IMR-90 (cell line): ENCODE data around the gene HMBS. TPM values are rescaled to one million over a fixed set of nuclear protein-coding genes. Genes with fewer than 3 reads are reported as not detected.

Source experiments
- ATAC-seq: fragments of 200-7000 bp; cut with Tn5 transposase; 2 replicates; pipeline ENCODE4 v1.9.1; 2020; ENCODE audit warnings: low read depth, mild to moderate bottlenecking, moderate library complexity
- BruUV-seq: library from RNA; stranded (reverse); fragments of 400-500 nt; replicated peaks from 2 replicates; lab custom pipeline; 2021; lab: Mats Ljungman, UMichigan
- CTCF ChIA-PET: fragments of 300-600 bp; formaldehyde crosslinking; extraction: SDS; loops from one replicate; lab custom pipeline; 2021; ENCODE audit warnings: antibody characterized with exemption; lab: Yijun Ruan, JAX
- POLR2A ChIA-PET: fragments of 300-600 bp; sonication (Branson Sonifier 250); formaldehyde crosslinking; loops from one replicate; lab custom pipeline; 2022; ENCODE audit warnings: antibody characterized with exemption; ENCODE audit not compliant: unreplicated experiment; lab: Charles Lee
- DNase-seq: peaks from one replicate; pipeline ENCODE4 v3.0.0; 2013
- H2AFZ ChIP-seq: replicated peaks from 2 replicates; pipeline ENCODE3; 2013; ENCODE audit warnings: low read length, mild to moderate bottlenecking; ENCODE audit not compliant: poor library complexity
- H2AK5ac ChIP-seq: 2 replicates; pipeline ENCODE4 v1.6.1; 2013; ENCODE audit warnings: low read depth, low read length, inconsistent platforms
- H2AK9ac ChIP-seq: replicated peaks from 2 replicates; pipeline ENCODE3; 2013; ENCODE audit warnings: mild to moderate bottlenecking, low read depth, low read length, moderate library complexity; ENCODE audit not compliant: poor library complexity
- H2BK120ac ChIP-seq: 2 replicates; pipeline ENCODE4 v1.6.1; 2013; ENCODE audit warnings: low read depth, low read length, inconsistent platforms
- H2BK15ac ChIP-seq: 3 replicates; pipeline ENCODE4 v1.6.1; 2013; ENCODE audit warnings: low read depth, low read length, inconsistent platforms
- H2BK20ac ChIP-seq: 2 replicates; pipeline ENCODE4 v1.6.1; 2013; ENCODE audit warnings: low read depth, mild to moderate bottlenecking, inconsistent platforms, low read length, moderate library complexity
- H2BK5ac ChIP-seq: 2 replicates; pipeline ENCODE4 v1.6.1; 2013; ENCODE audit warnings: mild to moderate bottlenecking, low read depth, low read length, inconsistent platforms; ENCODE audit not compliant: poor library complexity, severe bottlenecking
- H3K14ac ChIP-seq: replicated peaks from 2 replicates; pipeline ENCODE4 v1.6.1; 2013; ENCODE audit warnings: low read depth, low read length, inconsistent platforms
- H3K18ac ChIP-seq: 2 replicates; pipeline ENCODE4 v1.6.1; 2013; ENCODE audit warnings: low read depth, low read length, control low read depth
- H3K23ac ChIP-seq: 2 replicates; pipeline ENCODE4 v1.6.1; 2013; ENCODE audit warnings: low read depth, low read length, inconsistent platforms
- H3K27ac ChIP-seq: 2 replicates; pipeline ENCODE4 v1.5.1; 2013; ENCODE audit warnings: mild to moderate bottlenecking, control low read depth, low read length; ENCODE audit not compliant: insufficient read depth
- H3K27me3 ChIP-seq: 2 replicates; pipeline ENCODE4 v1.6.1; 2013; ENCODE audit warnings: low read length; ENCODE audit not compliant: control insufficient read depth, insufficient read depth
- H3K36me3 ChIP-seq: 2 replicates; pipeline ENCODE4 v1.6.1; 2013; ENCODE audit warnings: low read length, mixed read lengths; ENCODE audit not compliant: control insufficient read depth, insufficient read depth
- H3K4ac ChIP-seq: 2 replicates; pipeline ENCODE4 v1.6.1; 2013; ENCODE audit warnings: low read depth, low read length, inconsistent platforms
- H3K4me1 ChIP-seq: 2 replicates; pipeline ENCODE4 v1.6.1; 2013; ENCODE audit warnings: low read length, mixed read lengths; ENCODE audit not compliant: control insufficient read depth, insufficient read depth
- H3K4me2 ChIP-seq: 2 replicates; pipeline ENCODE4 v1.6.1; 2013; ENCODE audit warnings: low read depth, mild to moderate bottlenecking, control low read depth, low read length, moderate library complexity
- H3K4me3 ChIP-seq: 2 replicates; pipeline ENCODE4 v1.5.1; 2013; ENCODE audit warnings: low read depth, mild to moderate bottlenecking, control low read depth, low read length, moderate library complexity; ENCODE audit not compliant: insufficient read depth
- H3K56ac ChIP-seq: 2 replicates; pipeline ENCODE4 v1.6.1; 2013; ENCODE audit warnings: low read length, inconsistent platforms; ENCODE audit not compliant: insufficient read depth; ENCODE audit errors: extremely low read depth
- H3K79me1 ChIP-seq, 2 experiments: 2 replicates each; pipeline ENCODE4 v1.6.1; 2013; ENCODE audit warnings: low read length in 2 of 2, inconsistent platforms in 1 of 2, low read depth in 1 of 2
- H3K9ac ChIP-seq: 2 replicates; pipeline ENCODE4 v1.6.1; 2013; ENCODE audit warnings: low read depth, low read length, control low read depth
- H3K9me1 ChIP-seq: 2 replicates; pipeline ENCODE4 v1.6.1; 2013; ENCODE audit warnings: low read length, inconsistent platforms; ENCODE audit not compliant: insufficient read depth
- H3K9me3 ChIP-seq: 2 replicates; pipeline ENCODE4 v1.6.1; 2013; ENCODE audit warnings: low read length; ENCODE audit not compliant: control insufficient read depth, insufficient read depth
- H4K20me1 ChIP-seq: 2 replicates; pipeline ENCODE4 v1.6.1; 2013; ENCODE audit warnings: low read length, inconsistent platforms; ENCODE audit not compliant: insufficient read depth
- H4K5ac ChIP-seq: 2 replicates; pipeline ENCODE4 v1.6.1; 2013; ENCODE audit warnings: mild to moderate bottlenecking, low read depth, low read length, control low read depth
- H4K8ac ChIP-seq, 2 experiments: 2 replicates each; pipeline ENCODE4 v1.6.1; 2013; ENCODE audit warnings: low read depth in 2 of 2, low read length in 2 of 2, control low read depth in 1 of 2, inconsistent platforms in 1 of 2
- H4K91ac ChIP-seq: 2 replicates; pipeline ENCODE4 v1.6.1; 2013; ENCODE audit warnings: low read depth, low read length, inconsistent platforms; ENCODE audit not compliant: insufficient read depth
- BHLHE40 ChIP-seq: fragments of 150-350 bp; IDR thresholded peaks from 2 replicates; pipeline ENCODE4 v1.6.1; 2016; ENCODE audit warnings: mild to moderate bottlenecking, low read depth, low read length
- FOS ChIP-seq: fragments of 150-350 bp; IDR thresholded peaks from 2 replicates; pipeline ENCODE4 v1.6.1; 2016; ENCODE audit warnings: low read depth, low read length
- POLR2A ChIP-seq: IDR thresholded peaks from 2 replicates; pipeline ENCODE4 v1.6.1; 2012; ENCODE audit warnings: mild to moderate bottlenecking, low read depth, low read length
- RFX5 ChIP-seq: IDR thresholded peaks from 2 replicates; pipeline ENCODE4 v1.8.0; 2012; ENCODE audit warnings: low read depth, mild to moderate bottlenecking, low read length, moderate library complexity
- SMC3 ChIP-seq: fragments of 150-350 bp; IDR thresholded peaks from 2 replicates; pipeline ENCODE4 v1.6.1; 2016; ENCODE audit warnings: low read depth, mild to moderate bottlenecking, antibody characterized with exemption, low read length, moderate library complexity
- WGBS, 2 experiments: methylation state at CpG; one replicate each; pipeline versions ENCODE4 v1.1.5 to v1.1.7; 2013; ENCODE audit warnings: missing lambda C conversion rate in 2 of 2; ENCODE audit not compliant: insufficient read length in 1 of 2; ENCODE audit errors: extremely low coverage in 2 of 2; 5-methylcytosine and 5-hydroxymethylcytosine counted together
- dilution Hi-C: fragments of 300-500 bp; cut with HindIII; formaldehyde crosslinking; loops from one replicate; pipeline ENCODE4 v1.14.3; 2018; ENCODE audit warnings: low sequenced_read_pairs; ENCODE audit not compliant: unreplicated experiment
- in situ Hi-C: fragments of 300-500 bp; cut with MboI; formaldehyde crosslinking; loops from 3 replicates; pipeline ENCODE4 v1.14.3; 2019; ENCODE audit warnings: low sequenced_read_pairs, inconsistent platforms, mixed read lengths
- intact Hi-C: fragments of 100-400 bp; cut with micrococcal nuclease; formaldehyde crosslinking; loops from 2 replicates; pipeline ENCODE4 v1.10.0; 2022
- polyA plus RNA-seq, 3 experiments: library from polyadenylated mRNA; depleted of rRNA; stranded (reverse); fragments of >200 nt; gene quantifications; 2 replicates each; pipeline ENCODE4 v1.2.3, GENCODE V29; 2012; ENCODE audit warnings: low replicate concordance in 1 of 3
- total RNA-seq: library from RNA; depleted of rRNA; stranded (reverse); fragments of >200 nt; gene quantifications from 2 replicates; pipeline ENCODE4 v1.2.3, GENCODE V29; 2012
- TF ChIP-seq, protein P1 (sequence below): fragments of 150-350 bp; IDR thresholded peaks from 2 replicates; pipeline ENCODE4 v1.6.1; 2016; ENCODE audit warnings: low read depth, mild to moderate bottlenecking, low read length, moderate library complexity, borderline replicate concordance

HMBS gene
- total and polyA plus RNA-seq, 2 of the 4 experiments (the other 2 are of a cell fraction): 17.9 to 59.5 TPM

DNA sequence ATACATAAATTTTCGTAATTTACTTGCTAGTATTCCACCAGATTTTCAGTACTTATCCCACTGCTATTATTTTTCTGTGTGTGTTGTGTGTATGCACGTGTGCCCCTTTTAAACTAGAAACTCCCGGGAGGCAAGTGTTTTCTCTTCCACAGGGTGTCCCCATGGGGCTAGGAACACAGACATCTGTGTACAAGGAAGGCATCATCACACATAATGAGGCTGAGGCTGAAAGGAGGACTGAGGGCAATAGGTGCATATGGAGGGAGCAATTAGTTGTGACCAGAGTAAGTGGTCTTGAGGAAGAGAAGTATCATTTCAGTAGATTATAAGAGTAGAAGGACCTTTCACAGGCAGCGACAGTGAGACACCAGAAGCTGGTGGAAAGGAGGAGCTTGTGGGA is 19.1 kb downstream of the HMBS start:
- intact Hi-C loops (loop anchor here (2.0 to 10.0 kb wide), 2 partner anchors 93 to 371 kb away; no protein-coding TSS in a partner anchor), in situ Hi-C loops (loop anchor here (5.0 kb wide), 1 partner anchor 94 kb away; no protein-coding TSS in a partner anchor), dilution Hi-C loops (no loop called here)
- WGBS, 2 experiments: 100% methylated on average over 1 of the region's 4 CpGs; no CpG with 5 or more reads in 1 of the 2 experiments
- ChIA-PET POLR2A (no interaction called here), CTCF (no interaction called here)
- ATAC-seq (no peak), DNase-seq (no peak)
- Histone ChIP-seq H3K18ac (no peak overlapping the region), H4K91ac (no peak overlapping the region), H3K36me3 (no peaks in the 10 kb centered on the region), H2BK5ac (no peak overlapping the region), H3K4me1 (peaks cover 14% of the 10 kb centered on the region), H3K27ac (no peak overlapping the region), H3K4me2 (no peak overlapping the region), H3K14ac (no peak overlapping the region), H3K27me3 (no peaks in the 10 kb centered on the region), H2AK9ac (peak overlapping the region; percentile 31), H2BK15ac (no peak overlapping the region), H2AK5ac (no peak overlapping the region), H2BK20ac (no peak overlapping the region), H4K20me1 (peaks cover 4% of the 10 kb centered on the region; the same call in 1 of the 2 replicates), H3K4ac (no peak overlapping the region), H3K79me1 (peaks cover 33 to 61% of the 10 kb centered on the region in 2 experiments), H4K5ac (no peak overlapping the region), H2BK120ac (no peak overlapping the region), H2AFZ (no peak overlapping the region), H3K9ac (no peak overlapping the region), H3K9me1 (peaks cover 24% of the 10 kb centered on the region), H3K9me3 (no peaks in the 10 kb centered on the region), H4K8ac (no peak overlapping the region), H3K56ac (no peak overlapping the region), H3K4me3 (no peak overlapping the region), H3K23ac (no peak overlapping the region)
- no peak for TF ChIP-seq FOS
- TF ChIP-seq SMC3: no peak
- TF ChIP-seq, protein P1, sequence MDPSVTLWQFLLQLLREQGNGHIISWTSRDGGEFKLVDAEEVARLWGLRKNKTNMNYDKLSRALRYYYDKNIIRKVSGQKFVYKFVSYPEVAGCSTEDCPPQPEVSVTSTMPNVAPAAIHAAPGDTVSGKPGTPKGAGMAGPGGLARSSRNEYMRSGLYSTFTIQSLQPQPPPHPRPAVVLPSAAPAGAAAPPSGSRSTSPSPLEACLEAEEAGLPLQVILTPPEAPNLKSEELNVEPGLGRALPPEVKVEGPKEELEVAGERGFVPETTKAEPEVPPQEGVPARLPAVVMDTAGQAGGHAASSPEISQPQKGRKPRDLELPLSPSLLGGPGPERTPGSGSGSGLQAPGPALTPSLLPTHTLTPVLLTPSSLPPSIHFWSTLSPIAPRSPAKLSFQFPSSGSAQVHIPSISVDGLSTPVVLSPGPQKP: no peak
- TF ChIP-seq POLR2A: no peak
- TF ChIP-seq RFX5: no peak
- no peak for TF ChIP-seq BHLHE40
- BruUV-seq: no TSS peak
